GM12878 (cell line): ENCODE data around the gene BEAN1. TPM values are rescaled to one million over a fixed set of nuclear protein-coding genes. Genes with fewer than 3 reads are reported as not detected.

Experiments used
- ATAC-seq: fragments of 200-7000 bp; cut with Tn5 transposase; 3 replicates; pipeline ENCODE4 v1.9.1; 2020; ENCODE audit warnings: mild to moderate bottlenecking, moderate library complexity
- BruUV-seq: library from RNA; stranded (reverse); fragments of 400-500 nt; replicated peaks from 2 replicates; lab custom pipeline; 2021; lab: Mats Ljungman, UMichigan
- CTCF ChIA-PET: fragments of 300-600 bp; sonication (Branson Sonifier 250); formaldehyde crosslinking; extraction: SDS; loops from one replicate; lab custom pipeline; 2021; ENCODE audit warnings: inconsistent platforms; lab: Yijun Ruan, JAX
- POLR2A ChIA-PET: fragments of 350-600 bp; formaldehyde crosslinking; extraction: SDS; loops from one replicate; lab custom pipeline; 2021; ENCODE audit warnings: inconsistent platforms; lab: Charles Lee
- RAD21 ChIA-PET: fragments of 300-600 bp; sonication (Branson Sonifier 250); formaldehyde crosslinking; loops from one replicate; lab custom pipeline; 2023; ENCODE audit warnings: antibody characterized with exemption; ENCODE audit not compliant: unreplicated experiment; lab: Charles Lee
- SMC1A ChIA-PET: fragments of 300-600 bp; sonication (Branson Sonifier 250); formaldehyde crosslinking; loops from one replicate; lab custom pipeline; 2023; ENCODE audit not compliant: unreplicated experiment, uncharacterized antibody; lab: Charles Lee
- DNase-seq: peaks from one replicate; pipeline ENCODE4 v3.0.0-alpha.2; 2011; ENCODE audit warnings: low read depth, low spot score
- FAIRE-seq: peaks from 3 replicates; lab custom pipeline; 2011; peaks lifted over from hg19 to GRCh38; lab: Jason Lieb, UNC
- H2AFZ ChIP-seq: 2 replicates; pipeline ENCODE4 v1.6.0; 2011; ENCODE audit warnings: low read depth, low read length, control low read depth; ENCODE audit not compliant: control insufficient read depth
- H3K27ac ChIP-seq: 2 replicates; pipeline ENCODE4 v1.5.1; 2011; ENCODE audit warnings: control low read depth; ENCODE audit not compliant: control insufficient read depth, insufficient read depth
- H3K27me3 ChIP-seq, 2 experiments: replicated peaks in 1 of 2; 2 replicates each; pipeline versions ENCODE4 v1.6.0 to v1.6.1; 2011; ENCODE audit warnings: low read length in 1 of 2; ENCODE audit not compliant: control insufficient read depth in 2 of 2, insufficient read depth in 2 of 2
- H3K36me3 ChIP-seq, 2 experiments: 2 replicates each; pipeline ENCODE4 v1.5.1; 2011; ENCODE audit warnings: low read length in 1 of 2; ENCODE audit not compliant: control insufficient read depth in 2 of 2, insufficient read depth in 2 of 2
- H3K4me1 ChIP-seq: 2 replicates; pipeline ENCODE4 v1.6.1; 2011; ENCODE audit warnings: mild to moderate bottlenecking, low read length, moderate library complexity, mixed read lengths; ENCODE audit not compliant: control insufficient read depth, insufficient read depth
- H3K4me2 ChIP-seq: 2 replicates; pipeline ENCODE4 v1.6.0; 2011; ENCODE audit warnings: control low read depth; ENCODE audit not compliant: control insufficient read depth, insufficient read depth
- H3K4me3 ChIP-seq: fragments of 200-600 bp; sonication (generic); 2 replicates; pipeline ENCODE4 v1.5.1; 2016
- H3K79me2 ChIP-seq: 2 replicates; pipeline ENCODE4 v1.6.0; 2011; ENCODE audit warnings: low read length; ENCODE audit not compliant: control insufficient read depth, insufficient read depth
- H3K9ac ChIP-seq: 2 replicates; pipeline ENCODE4 v1.8.0; 2011; ENCODE audit warnings: low read length, control low read depth, mixed read lengths; ENCODE audit not compliant: control insufficient read depth, insufficient read depth
- H3K9me3 ChIP-seq: replicated peaks from 3 replicates; pipeline ENCODE4 v1.5.1; 2011; ENCODE audit warnings: mild to moderate bottlenecking, low read length; ENCODE audit not compliant: control insufficient read depth, insufficient read depth
- H4K20me1 ChIP-seq: 2 replicates; pipeline ENCODE4 v1.6.0; 2011; ENCODE audit not compliant: control insufficient read depth, insufficient read depth
- ESRRA ChIP-seq: IDR thresholded peaks from 2 replicates; pipeline ENCODE4 v1.6.1; 2012; ENCODE audit warnings: mild to moderate bottlenecking, low read length, improper control_type of control experiment
- FOS ChIP-seq: IDR thresholded peaks from 3 replicates; pipeline ENCODE4 v1.6.1; 2011; ENCODE audit warnings: borderline replicate concordance; ENCODE audit not compliant: insufficient read length; ENCODE audit errors: extremely low read depth
- NR2C1 ChIP-seq: fragments of 450-650 bp; IDR thresholded peaks from 2 replicates; pipeline ENCODE4 v1.6.1; 2017; ENCODE audit warnings: antibody characterized with exemption, mild to moderate bottlenecking, moderate library complexity
- YY1 ChIP-seq: IDR thresholded peaks from 2 replicates; pipeline ENCODE4 v1.6.1; 2011; ENCODE audit warnings: low read depth, mild to moderate bottlenecking, low read length
- ZNF622 ChIP-seq: fragments of 450-650 bp; IDR thresholded peaks from 2 replicates; pipeline ENCODE4 v1.6.1; 2017; ENCODE audit warnings: mild to moderate bottlenecking, inconsistent platforms
- in situ Hi-C: fragments of 300-500 bp; cut with MboI; formaldehyde crosslinking; loops from 9 replicates; pipeline ENCODE4 v1.14.3; 2018; ENCODE audit warnings: mixed read lengths
- intact Hi-C: fragments of 100-400 bp; cut with micrococcal nuclease; formaldehyde crosslinking; loops from one replicate; pipeline ENCODE4 v1.14.2; 2022; ENCODE audit not compliant: unreplicated experiment
- polyA plus RNA-seq, 11 experiments: library from polyadenylated mRNA; depleted of rRNA in 4 of 11; unstranded in 6 of 11; stranded (reverse) in 5 of 11; fragments of >200 nt; fragmentation: Nextera tagmentation in 4 of 11; fragmentation: Illumina TruSeq in 1 of 11; extraction: Ambion mirVana in 4 of 11; extraction: Trizol in 1 of 11; gene quantifications; 1 replicate in 1 of 11; 2 replicates in 10 of 11; pipeline versions ENCODE4 v1.2.1 to v1.2.3, GENCODE V29; 2011 to 2016; ENCODE audit warnings: inconsistent platforms in 2 of 11, missing spikeins in 2 of 11, low read depth in 1 of 11
- total RNA-seq, 4 experiments: library from RNA; depleted of rRNA in 3 of 4; stranded (reverse); fragments of >200 nt in 3 of 4; fragmentation: Illumina TruSeq in 1 of 4; extraction: Trizol in 1 of 4; gene quantifications; 2 replicates each; pipeline versions ENCODE4 v1.2.1 to v1.2.3, GENCODE V29; 2013 to 2021
- TF ChIP-seq, protein P1 (sequence below): fragments of 450-650 bp; IDR thresholded peaks from 2 replicates; pipeline ENCODE4 v1.6.1; 2017; ENCODE audit warnings: antibody characterized with exemption, mild to moderate bottlenecking, moderate library complexity

Gene BEAN1
- total and polyA plus RNA-seq, 10 of the 15 experiments (the other 5 are each of a cell fraction or from before 2014, with no cell fraction given) = not detected

DNA sequence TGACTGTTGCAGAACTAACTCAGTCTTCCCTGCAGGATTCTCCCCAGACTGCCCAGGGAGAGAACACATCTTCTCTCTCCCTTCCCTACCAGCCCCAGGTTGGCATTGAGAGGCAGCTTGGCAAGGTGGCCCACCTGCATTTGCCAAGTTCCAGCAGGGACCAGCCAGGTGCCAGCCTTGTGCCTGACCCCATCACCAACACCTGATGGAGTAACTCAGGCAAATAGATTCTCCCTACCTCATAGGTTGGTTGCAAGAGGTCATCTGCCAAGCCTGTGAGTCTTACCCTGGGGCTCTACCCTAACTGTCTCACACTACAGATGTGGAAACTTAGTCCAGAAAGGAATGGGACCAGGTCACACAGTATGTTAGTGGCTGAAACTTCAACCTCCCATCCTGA lies 20.4 kb downstream of the BEAN1 start:
- ATAC-seq = no peak
- Histone ChIP-seq H3K4me2 (no peak overlapping the region), H3K9ac (no peak overlapping the region), H3K27me3 (peaks cover 2 to 3% of the 10 kb centered on the region in 2 experiments), H3K79me2 (no peaks in the 10 kb centered on the region), H3K36me3 (no peaks in the 10 kb centered on the region), H4K20me1 (no peaks in the 10 kb centered on the region), H3K9me3 (no peaks in the 10 kb centered on the region), H3K4me1 (no peaks in the 10 kb centered on the region), H2AFZ (no peak overlapping the region), H3K27ac (no peak overlapping the region), H3K4me3 (no peak overlapping the region)
- intact Hi-C loops = no loop called here
- ChIA-PET CTCF (no interaction called here), POLR2A (no interaction called here), SMC1A (no interaction called here), RAD21 (no interaction called here)
- no TSS peak for BruUV-seq
- FAIRE-seq = no peak
- in situ Hi-C loops = no loop called here
- DNase-seq = no peak
- no peak for TF ChIP-seq YY1
- no peak for TF ChIP-seq FOS
- TF ChIP-seq ZNF622 = no peak
- TF ChIP-seq ESRRA = no peak
- TF ChIP-seq, protein P1, sequence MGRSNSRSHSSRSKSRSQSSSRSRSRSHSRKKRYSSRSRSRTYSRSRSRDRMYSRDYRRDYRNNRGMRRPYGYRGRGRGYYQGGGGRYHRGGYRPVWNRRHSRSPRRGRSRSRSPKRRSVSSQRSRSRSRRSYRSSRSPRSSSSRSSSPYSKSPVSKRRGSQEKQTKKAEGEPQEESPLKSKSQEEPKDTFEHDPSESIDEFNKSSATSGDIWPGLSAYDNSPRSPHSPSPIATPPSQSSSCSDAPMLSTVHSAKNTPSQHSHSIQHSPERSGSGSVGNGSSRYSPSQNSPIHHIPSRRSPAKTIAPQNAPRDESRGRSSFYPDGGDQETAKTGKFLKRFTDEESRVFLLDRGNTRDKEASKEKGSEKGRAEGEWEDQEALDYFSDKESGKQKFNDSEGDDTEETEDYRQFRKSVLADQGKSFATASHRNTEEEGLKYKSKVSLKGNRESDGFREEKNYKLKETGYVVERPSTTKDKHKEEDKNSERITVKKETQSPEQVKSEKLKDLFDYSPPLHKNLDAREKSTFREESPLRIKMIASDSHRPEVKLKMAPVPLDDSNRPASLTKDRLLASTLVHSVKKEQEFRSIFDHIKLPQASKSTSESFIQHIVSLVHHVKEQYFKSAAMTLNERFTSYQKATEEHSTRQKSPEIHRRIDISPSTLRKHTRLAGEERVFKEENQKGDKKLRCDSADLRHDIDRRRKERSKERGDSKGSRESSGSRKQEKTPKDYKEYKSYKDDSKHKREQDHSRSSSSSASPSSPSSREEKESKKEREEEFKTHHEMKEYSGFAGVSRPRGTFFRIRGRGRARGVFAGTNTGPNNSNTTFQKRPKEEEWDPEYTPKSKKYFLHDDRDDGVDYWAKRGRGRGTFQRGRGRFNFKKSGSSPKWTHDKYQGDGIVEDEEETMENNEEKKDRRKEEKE = no peak
- no peak for TF ChIP-seq NR2C1
